Type B pancreatic cell (in vitro differentiated cells): ENCODE measurements around the gene GRIK4. TPM values are rescaled to one million over a fixed set of nuclear protein-coding genes. Genes with fewer than 3 reads are reported as not detected.

Source experiments
- DNase-seq: peaks from one replicate; pipeline ENCODE4 v3.0.0; 2021; ENCODE audit warnings: mixed read lengths; ENCODE audit not compliant: unreplicated experiment; ENCODE audit errors: extremely low spot score
- H3K27ac Mint-ChIP-seq: 2 replicates; pipeline ENCODE4 v1.8.0; 2021; ENCODE audit warnings: mild to moderate bottlenecking, mixed read lengths
- H3K27me3 Mint-ChIP-seq: 2 replicates; pipeline ENCODE4 v1.8.0; 2021; ENCODE audit warnings: mixed read lengths
- H3K36me3 Mint-ChIP-seq: 2 replicates; pipeline ENCODE4 v1.8.0; 2021; ENCODE audit warnings: mixed read lengths
- H3K4me1 Mint-ChIP-seq: one replicate; pipeline ENCODE4 v1.8.0; 2021; ENCODE audit warnings: mixed read lengths; ENCODE audit not compliant: unreplicated experiment
- H3K4me3 Mint-ChIP-seq: 2 replicates; pipeline ENCODE4 v1.8.0; 2021; ENCODE audit warnings: mild to moderate bottlenecking, mixed read lengths
- H3K9me3 Mint-ChIP-seq: 2 replicates; pipeline ENCODE4 v1.8.0; 2021; ENCODE audit warnings: mixed read lengths
- CTCF ChIP-seq: fragments of 200-600 bp; sonication (generic); conservative IDR thresholded peaks from 2 replicates; pipeline ENCODE4 v1.5.0; 2021; ENCODE audit warnings: antibody characterized with exemption, mild to moderate bottlenecking
- total RNA-seq: library from RNA; stranded (reverse); gene quantifications from 2 replicates; pipeline ENCODE4 v1.2.1, GENCODE V29; 2021; ENCODE audit warnings: low replicate concordance

Gene GRIK4
- total RNA-seq, 1 donor from 2014 or later, result 0.72 TPM

- H3K4me1 Mint-ChIP-seq, result peaks cover 5% of the 10 kb centered on the region
- H3K9me3 Mint-ChIP-seq, result no peaks in the 10 kb centered on the region
- H3K27me3 Mint-ChIP-seq, result peaks cover 59% of the 10 kb centered on the region
- no peak for TF ChIP-seq CTCF
- H3K4me3 Mint-ChIP-seq, result no peak overlapping the region
- DNase-seq, result no peak
- no peak overlapping the region for H3K27ac Mint-ChIP-seq
- no peaks in the 10 kb centered on the region for H3K36me3 Mint-ChIP-seq
These were observed 462.9 kb downstream of the GRIK4 start for GRCh38 chr11:120974466-120974865.

- Mint-ChIP-seq H3K36me3 (no peaks in the 10 kb centered on the region), H3K4me3 (no peak overlapping the region), H3K9me3 (no peaks in the 10 kb centered on the region), H3K27ac (no peak overlapping the region), H3K4me1 (peaks cover 5% of the 10 kb centered on the region), H3K27me3 (peaks cover 57% of the 10 kb centered on the region)
- TF ChIP-seq CTCF, result no peak
- no peak for DNase-seq
These were observed 463.4 kb downstream of the GRIK4 start for GRCh38 chr11:120974965-120975364.

GRCh38 chr11:120977266-120978137, 466.0 kb downstream of the GRIK4 start:
- TF ChIP-seq CTCF, result no peak
- no peak overlapping the region for H3K4me3 Mint-ChIP-seq

GRCh38 chr11:120978701-120979100, 467.2 kb downstream of the GRIK4 start:
- TF ChIP-seq CTCF, result no peak
- Mint-ChIP-seq H3K36me3 (no peaks in the 10 kb centered on the region), H3K4me1 (peaks cover 5% of the 10 kb centered on the region), H3K9me3 (no peaks in the 10 kb centered on the region), H3K4me3 (no peak overlapping the region), H3K27ac (no peak overlapping the region), H3K27me3 (peaks cover 64% of the 10 kb centered on the region)
- DNase-seq, result no peak

More at GRCh38 chr11:120977266-120978137, 466.0 kb downstream of the GRIK4 start:
- Mint-ChIP-seq H3K36me3 (no peaks in the 10 kb centered on the region), H3K4me1 (peaks cover 5% of the 10 kb centered on the region), H3K9me3 (no peaks in the 10 kb centered on the region), H3K27ac (no peak overlapping the region), H3K27me3 (peaks cover 57% of the 10 kb centered on the region)
- DNase-seq, result no peak

GRCh38 chr11:120985718-120986569, 474.4 kb downstream of the GRIK4 start:
- H3K4me1 Mint-ChIP-seq, result no peaks in the 10 kb centered on the region
- DNase-seq, result no peak
- peak overlapping the region; percentile 74 for H3K4me3 Mint-ChIP-seq
- no peaks in the 10 kb centered on the region for H3K9me3 Mint-ChIP-seq
- no peak overlapping the region for H3K27ac Mint-ChIP-seq
- peaks cover 61% of the 10 kb centered on the region for H3K27me3 Mint-ChIP-seq
- peak; percentile 56 for TF ChIP-seq CTCF
- H3K36me3 Mint-ChIP-seq, result peaks cover 3% of the 10 kb centered on the region
